ENCODE results near the gene ELMO3.

Gene ELMO3

GRCh38 chr16:67244387-67245185 lies 45.7 kb downstream of the ELMO3 start:
- DNase-seq, result no peak

GRCh38 chr16:67245186-67245585 lies 46.3 kb downstream of the ELMO3 start:
- no peak for DNase-seq

- no peak for DNase-seq
Measured at GRCh38 chr16:67245674-67246080, 46.7 kb downstream of the ELMO3 start.

GRCh38 chr16:67246081-67246755 lies 47.3 kb downstream of the ELMO3 start:
- no peak for DNase-seq

GRCh38 chr16:67246756-67247191 lies 47.8 kb downstream of the ELMO3 start:
- no peak for DNase-seq

GRCh38 chr16:67247192-67248072 lies 48.5 kb downstream of the ELMO3 start, which contains the start of gene FHOD1:
FHOD1 (minus strand) TSS chr16:67247481; CDS start chr16:67247410, 71 bp downstream.
- peak; percentile 13 for DNase-seq

GRCh38 chr16:67248073-67248400 lies 49.1 kb downstream of the ELMO3 start:
- no peak for DNase-seq

- DNase-seq, result no peak
Measured at GRCh38 chr16:67248401-67249177, 49.7 kb downstream of the ELMO3 start, which contains the start of gene SLC9A5. SLC9A5 (plus strand) TSS chr16:67248979; CDS start chr16:67249015, 36 bp downstream.

- DNase-seq, result no peak
Measured at GRCh38 chr16:67249178-67250044, 50.5 kb downstream of the ELMO3 start.

- DNase-seq, result no peak
Measured at GRCh38 chr16:67250045-67250327, 51.1 kb downstream of the ELMO3 start.

GRCh38 chr16:67252609-67253497 lies 53.9 kb downstream of the ELMO3 start:
- no peak for DNase-seq
